HG02678 (cell line): ENCODE data around the gene UBE3C.
"Not testable (repeated sequence)": the region's sequence is repeated elsewhere in the genome, so short reads cannot be mapped to it uniquely, and the experiment has no call there.

Source experiments
- ATAC-seq: cut with Tn5 transposase; IDR thresholded peaks from one replicate; pipeline ENCODE4 v1.9.1; 2021; ENCODE audit warnings: mild to moderate bottlenecking, moderate library complexity; ENCODE audit not compliant: unreplicated experiment

The UBE3C gene

GRCh38 chr7:157233677-157234076 lies 95.0 kb downstream of the UBE3C start:
- no peak for ATAC-seq

- ATAC-seq, result no peak
These were observed 95.5 kb downstream of the UBE3C start for GRCh38 chr7:157234271-157234670.

GRCh38 chr7:157235357-157236333 lies 96.9 kb downstream of the UBE3C start:
- ATAC-seq, result no peak

GRCh38 chr7:157238087-157238486 lies 99.4 kb downstream of the UBE3C start:
- no peak for ATAC-seq

GRCh38 chr7:157239571-157240270 lies 101.0 kb downstream of the UBE3C start:
- ATAC-seq, result no peak

GRCh38 chr7:157241631-157242030 lies 102.9 kb downstream of the UBE3C start:
- no peak for ATAC-seq

GRCh38 chr7:157244516-157245294 lies 106.0 kb downstream of the UBE3C start:
- ATAC-seq, result no peak

- no peak for ATAC-seq
These were observed 107.3 kb downstream of the UBE3C start for GRCh38 chr7:157246052-157246451.

GRCh38 chr7:157248659-157249058 lies 109.9 kb downstream of the UBE3C start:
- no peak for ATAC-seq

GRCh38 chr7:157250605-157251228 lies 112.0 kb downstream of the UBE3C start:
- peak; percentile 74 for ATAC-seq

- not testable (repeated sequence) for ATAC-seq
These were observed 113.1 kb downstream of the UBE3C start for GRCh38 chr7:157251817-157252216.

GRCh38 chr7:157253850-157254249 lies 115.1 kb downstream of the UBE3C start:
- ATAC-seq, result no peak

- ATAC-seq, result not testable (repeated sequence)
These were observed 116.1 kb downstream of the UBE3C start for GRCh38 chr7:157254781-157255180.

GRCh38 chr7:157255201-157255606 lies 116.5 kb downstream of the UBE3C start:
- no peak for ATAC-seq

GRCh38 chr7:157263156-157263555 lies 124.4 kb downstream of the UBE3C start:
- ATAC-seq, result no peak

- ATAC-seq, result no peak
These were observed 126.3 kb downstream of the UBE3C start for GRCh38 chr7:157265051-157265450.

GRCh38 chr7:157266272-157266671 lies 127.5 kb downstream of the UBE3C start:
- ATAC-seq, result no peak

GRCh38 chr7:157267516-157267915 lies 128.8 kb downstream of the UBE3C start:
- no peak for ATAC-seq

- ATAC-seq, result no peak
These were observed 129.2 kb downstream of the UBE3C start for GRCh38 chr7:157267956-157268355.

GRCh38 chr7:157268540-157268939 lies 129.8 kb downstream of the UBE3C start:
- no peak for ATAC-seq
